Muscle of leg (tissue), 11 donors: ENCODE data around the gene ITIH1. TPM values are rescaled to one million over a fixed set of nuclear protein-coding genes. Genes with fewer than 3 reads are reported as not detected.

Experiments used
- DNase-seq: peaks from one replicate; pipeline ENCODE4 v3.0.0; 2013
- H3K27ac ChIP-seq: one replicate; pipeline ENCODE4 v1.5.1; 2013; ENCODE audit warnings: mild to moderate bottlenecking, low read length, control low read depth
- H3K27me3 ChIP-seq: one replicate; pipeline ENCODE4 v1.6.1; 2013; ENCODE audit warnings: low read length; ENCODE audit not compliant: control insufficient read depth, insufficient read depth
- H3K36me3 ChIP-seq: one replicate; pipeline ENCODE4 v1.6.1; 2013; ENCODE audit warnings: low read length; ENCODE audit not compliant: control insufficient read depth, insufficient read depth
- H3K4me1 ChIP-seq: one replicate; pipeline ENCODE4 v1.6.1; 2013; ENCODE audit warnings: low read length; ENCODE audit not compliant: control insufficient read depth, insufficient read depth
- H3K4me3 ChIP-seq: one replicate; pipeline ENCODE4 v1.5.1; 2013; ENCODE audit warnings: low read length, control low read depth
- H3K9me3 ChIP-seq: replicated peaks from 2 replicates; pipeline ENCODE4 v1.6.1; 2013; ENCODE audit warnings: low read depth, low read length; ENCODE audit not compliant: control insufficient read depth
- WGBS: methylation state at CpG from one replicate; pipeline ENCODE4 v1.1.5; 2013; ENCODE audit warnings: missing lambda C conversion rate; ENCODE audit not compliant: insufficient coverage; 5-methylcytosine and 5-hydroxymethylcytosine counted together
- polyA plus RNA-seq, 8 donors: library from polyadenylated mRNA; unstranded; fragments of 120-200 nt; gene quantifications; one replicate each; pipeline versions ENCODE4 v1.2.1 to v1.2.3, GENCODE V29; 2013; ENCODE audit warnings: inconsistent platforms in 1 of 8, low replicate concordance in 1 of 8; ENCODE audit not compliant: insufficient read length in 8 of 8, insufficient read depth in 1 of 8
- total RNA-seq: library from RNA; stranded (reverse); fragments of 120-200 nt; gene quantifications from one replicate; pipeline ENCODE4 v1.2.4, GENCODE V29; 2013

ITIH1 gene
- total and polyA plus RNA-seq, 9 donors = 0.22 to 3.3 (median 1.5) TPM; not detected in 6

DNA sequence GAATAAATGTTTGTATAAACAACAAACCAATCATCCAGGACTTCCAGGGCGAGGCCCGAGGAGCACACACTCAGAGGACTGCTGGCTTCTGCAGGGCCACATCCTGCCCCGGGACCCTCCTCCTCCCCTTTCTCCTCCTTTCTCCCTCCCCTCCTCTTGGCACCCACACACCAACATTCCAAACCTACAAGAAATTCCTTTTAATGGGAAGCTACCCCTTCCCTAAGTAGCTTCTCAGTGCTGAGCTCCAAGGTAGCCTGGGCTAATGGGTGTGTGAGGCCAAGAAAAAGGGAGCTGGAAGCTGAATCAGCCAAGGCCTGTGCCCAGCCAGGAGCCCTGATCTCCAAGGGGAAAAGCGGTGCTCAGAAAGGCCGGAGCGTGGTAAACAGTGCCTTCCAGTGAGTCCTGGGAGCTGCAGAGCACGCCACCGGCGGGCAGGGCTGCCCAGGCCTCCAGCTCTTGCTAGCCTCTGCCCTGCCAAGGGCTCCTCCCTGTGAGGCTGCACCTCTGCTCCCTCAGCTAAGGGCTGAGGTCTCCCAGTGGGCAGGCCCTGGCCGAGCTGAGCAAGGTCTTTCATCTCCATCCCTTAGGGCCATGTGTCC, 21.1 kb downstream of the ITIH1 start:
- no peak overlapping the region for H3K4me3 ChIP-seq
- H3K27me3 ChIP-seq = no peaks in the 10 kb centered on the region
- 77% methylated on average over 8 of the region's 10 CpGs for WGBS
- H3K27ac ChIP-seq = no peak overlapping the region
- peaks cover 13% of the 10 kb centered on the region for H3K4me1 ChIP-seq
- no peaks in the 10 kb centered on the region for H3K9me3 ChIP-seq
- no peaks in the 10 kb centered on the region for H3K36me3 ChIP-seq
- DNase-seq = no peak

DNA sequence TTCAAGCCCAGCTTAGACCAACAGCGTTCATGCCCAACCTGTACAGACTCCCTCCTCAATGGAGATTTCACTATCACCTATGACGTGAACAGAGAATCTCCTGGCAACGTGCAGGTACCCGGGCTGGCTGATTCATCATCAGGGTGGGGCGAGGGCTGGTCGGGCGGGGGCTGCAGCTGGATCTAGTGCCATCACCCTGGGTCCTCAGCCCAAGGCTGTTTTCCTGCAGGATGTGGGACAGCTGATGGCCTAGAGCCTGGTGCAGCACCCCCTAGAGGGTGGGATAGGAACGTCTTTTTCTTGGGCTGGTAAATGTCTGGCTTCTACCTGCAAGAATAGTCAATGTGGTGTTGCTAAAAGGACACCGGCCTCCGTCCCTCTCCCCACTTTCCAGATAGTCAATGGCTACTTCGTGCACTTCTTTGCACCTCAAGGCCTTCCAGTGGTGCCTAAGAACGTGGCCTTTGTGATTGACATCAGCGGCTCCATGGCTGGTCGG, 21.6 kb downstream of the ITIH1 start:
- H3K27me3 ChIP-seq = no peaks in the 10 kb centered on the region
- H3K9me3 ChIP-seq = no peaks in the 10 kb centered on the region
- no peak overlapping the region for H3K27ac ChIP-seq
- H3K4me3 ChIP-seq = no peak overlapping the region
- H3K36me3 ChIP-seq = no peaks in the 10 kb centered on the region
- WGBS = 50% methylated on average over 13 of the region's 14 CpGs
- no peak for DNase-seq
- peaks cover 7% of the 10 kb centered on the region for H3K4me1 ChIP-seq

DNA sequence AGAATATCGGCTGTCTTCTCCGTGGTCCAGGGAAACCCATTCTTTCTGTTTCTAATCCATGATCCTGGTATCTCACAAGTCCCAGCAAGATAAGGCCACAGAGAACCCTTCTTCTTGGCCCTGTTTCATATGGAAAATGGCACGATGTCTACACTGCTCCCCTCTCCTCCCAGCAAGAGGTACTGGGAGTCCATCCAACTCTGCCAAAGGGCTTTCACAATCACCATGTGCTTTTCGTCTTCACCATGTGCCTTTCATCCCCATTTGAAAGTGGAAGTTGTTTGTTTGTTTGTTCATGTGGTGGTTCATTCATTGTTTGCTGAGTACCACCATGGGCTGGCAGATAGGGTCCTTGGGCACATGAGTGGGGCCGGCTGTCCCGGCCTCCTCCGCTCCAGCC, 22.7 kb downstream of the ITIH1 start:
- WGBS = 74% methylated on average over 6 of the region's 7 CpGs
- Histone ChIP-seq H3K36me3 (no peaks in the 10 kb centered on the region), H3K9me3 (no peaks in the 10 kb centered on the region), H3K4me1 (no peaks in the 10 kb centered on the region), H3K27me3 (no peaks in the 10 kb centered on the region), H3K4me3 (no peak overlapping the region), H3K27ac (no peak overlapping the region)
- DNase-seq = no peak

DNA sequence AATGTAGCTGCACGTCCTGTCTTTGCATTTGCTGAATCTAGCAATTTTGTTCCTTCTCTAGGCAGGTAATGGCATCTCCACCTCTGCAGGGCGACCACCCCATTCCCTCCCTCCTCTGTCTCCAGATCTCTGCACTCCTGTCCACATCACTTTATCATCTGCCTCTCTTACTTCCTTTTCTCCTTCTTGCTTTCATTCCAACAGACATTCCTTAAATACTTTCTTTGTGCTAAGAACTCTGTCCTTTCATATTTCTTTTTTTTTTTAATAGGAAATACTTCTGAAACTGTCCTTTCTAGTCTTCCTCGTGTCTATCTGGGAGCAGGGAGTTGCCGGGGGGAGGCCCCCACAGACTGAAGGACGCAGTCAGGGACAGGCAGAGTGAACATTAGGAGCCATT, 24.4 kb downstream of the ITIH1 start:
- H3K27ac ChIP-seq = no peak overlapping the region
- no peak for DNase-seq
- H3K36me3 ChIP-seq = no peaks in the 10 kb centered on the region
- H3K27me3 ChIP-seq = no peaks in the 10 kb centered on the region
- H3K4me1 ChIP-seq = no peaks in the 10 kb centered on the region
- no peak overlapping the region for H3K4me3 ChIP-seq
- H3K9me3 ChIP-seq = no peaks in the 10 kb centered on the region
- 61% methylated on average over 5 of the region's 5 CpGs for WGBS

DNA sequence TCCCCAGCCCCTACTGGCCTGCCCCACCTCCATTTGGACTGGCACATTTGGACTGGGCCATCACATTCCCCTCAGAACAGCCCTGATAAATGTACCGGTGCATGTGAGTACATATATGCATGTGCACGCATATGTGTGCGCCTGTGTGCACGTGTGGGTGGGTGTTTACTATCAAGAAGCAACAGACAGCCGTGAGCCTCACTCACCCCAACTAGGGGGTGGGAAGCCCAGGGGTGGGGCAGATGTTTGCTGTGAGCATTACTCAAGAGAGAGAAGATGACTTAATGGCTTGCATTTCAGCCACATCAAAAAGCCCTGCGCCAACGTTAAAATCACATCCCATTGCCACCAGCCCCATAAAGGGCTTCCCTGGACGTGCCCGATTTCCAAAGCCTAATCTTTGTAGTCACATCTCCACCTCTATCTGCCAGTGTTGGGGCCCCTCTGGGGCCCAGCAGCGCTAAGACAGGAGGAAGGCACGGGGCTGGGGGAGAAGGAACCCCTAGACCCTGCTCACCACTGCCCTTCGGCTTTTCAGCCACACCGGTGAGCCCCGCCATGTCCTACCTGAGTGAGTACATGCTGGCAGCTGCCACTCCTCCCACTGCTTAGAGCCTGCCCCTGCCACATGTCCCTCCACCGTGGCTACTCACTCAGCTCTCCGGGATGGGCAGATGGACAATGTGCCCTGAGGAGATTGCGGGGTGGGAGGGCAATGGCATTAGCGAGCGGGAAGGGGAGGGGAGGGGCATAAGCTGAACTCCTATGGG, 28.1 kb downstream of the ITIH1 start:
- H3K4me3 ChIP-seq = no peak overlapping the region
- DNase-seq = no peak
- 72% methylated on average over 9 of the region's 19 CpGs for WGBS
- no peaks in the 10 kb centered on the region for H3K4me1 ChIP-seq
- H3K27me3 ChIP-seq = peaks cover 2% of the 10 kb centered on the region
- no peaks in the 10 kb centered on the region for H3K9me3 ChIP-seq
- H3K36me3 ChIP-seq = no peaks in the 10 kb centered on the region
- H3K27ac ChIP-seq = no peak overlapping the region

DNA sequence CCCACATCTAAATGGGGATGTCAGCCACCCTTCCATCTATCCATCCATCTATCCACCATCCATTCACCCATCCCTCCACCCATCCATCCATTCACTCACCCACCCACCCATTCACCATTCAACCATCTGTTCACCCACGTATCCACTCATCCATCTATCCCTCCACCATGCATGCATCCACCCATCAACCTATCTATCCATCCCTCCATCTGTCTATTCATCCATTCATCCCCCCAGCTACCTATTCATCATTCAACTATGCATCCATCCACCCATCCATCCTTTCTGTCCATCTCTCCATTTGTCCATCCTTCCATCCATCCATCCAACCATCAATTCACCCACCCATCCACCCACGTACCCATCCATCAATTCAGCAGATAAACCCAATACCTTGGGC, 31.8 kb downstream of the ITIH1 start:
- H3K36me3 ChIP-seq = peaks cover 7% of the 10 kb centered on the region
- no peak for DNase-seq
- H3K27ac ChIP-seq = no peak overlapping the region
- no peaks in the 10 kb centered on the region for H3K9me3 ChIP-seq
- H3K4me3 ChIP-seq = no peak overlapping the region
- H3K27me3 ChIP-seq = peaks cover 2% of the 10 kb centered on the region
- 76% methylated on average over 2 of the region's 2 CpGs for WGBS
- no peaks in the 10 kb centered on the region for H3K4me1 ChIP-seq

DNA sequence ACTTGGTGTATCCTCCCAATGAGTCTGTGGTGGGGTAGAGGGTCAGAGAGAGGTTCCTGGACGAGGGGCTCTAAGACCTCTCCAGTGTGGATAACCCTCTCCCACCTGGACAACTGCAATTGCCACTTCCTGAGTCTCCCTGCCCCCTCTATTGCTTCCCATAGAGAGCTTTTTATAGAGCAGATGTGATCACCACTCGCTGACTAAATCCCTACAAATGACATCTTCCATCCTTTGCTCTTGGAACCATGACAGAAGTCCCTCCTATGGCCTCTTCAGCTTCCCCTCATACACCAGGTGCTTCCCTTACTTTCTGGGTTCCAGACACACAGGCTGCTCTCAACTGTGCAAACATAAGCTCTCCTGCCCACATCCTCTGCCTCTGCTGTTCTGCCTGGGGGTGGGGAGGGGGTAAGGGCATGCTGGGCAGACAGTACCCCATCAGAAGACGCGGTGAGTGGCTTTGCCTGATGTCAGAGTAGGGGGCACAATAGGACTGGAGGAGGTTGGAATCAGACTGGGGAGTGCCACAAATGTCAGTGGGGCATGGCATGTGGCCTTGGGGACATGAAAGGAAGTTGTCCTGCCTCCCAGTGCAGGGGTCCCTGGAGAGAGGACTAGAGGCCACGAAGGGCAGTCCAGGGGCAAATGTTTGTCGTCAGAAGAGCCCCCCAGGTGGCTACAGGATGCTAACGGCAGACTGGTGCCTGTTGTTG, 32.4 kb downstream of the ITIH1 start:
- Histone ChIP-seq H3K4me3 (no peak overlapping the region), H3K27me3 (peaks cover 2% of the 10 kb centered on the region), H3K36me3 (peaks cover 7% of the 10 kb centered on the region), H3K9me3 (no peaks in the 10 kb centered on the region), H3K4me1 (no peaks in the 10 kb centered on the region), H3K27ac (no peak overlapping the region)
- no peak for DNase-seq
- WGBS = 61% methylated on average over 6 of the region's 7 CpGs

DNA sequence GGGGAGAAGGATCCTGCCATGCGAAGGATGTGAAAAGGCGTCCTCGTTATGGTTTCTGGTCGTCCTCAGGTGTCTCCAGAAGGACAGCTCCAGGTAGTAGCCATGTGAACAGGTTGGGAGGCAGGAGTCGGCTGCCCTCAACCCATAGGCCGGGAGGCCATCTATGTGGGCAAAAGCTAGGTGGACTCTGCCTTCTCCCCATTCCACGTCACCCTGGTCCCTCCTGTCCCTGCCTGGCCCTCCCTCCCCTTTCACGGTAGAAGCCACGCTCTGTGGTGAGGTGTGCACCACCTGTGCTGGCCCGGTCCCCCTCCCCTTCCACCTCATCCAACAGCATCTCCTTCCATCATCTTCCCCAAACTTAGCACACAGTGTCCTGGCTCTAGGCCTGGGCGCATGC, 33.5 kb downstream of the ITIH1 start:
- peaks cover 7% of the 10 kb centered on the region for H3K36me3 ChIP-seq
- no peaks in the 10 kb centered on the region for H3K4me1 ChIP-seq
- no peak for DNase-seq
- WGBS = 86% methylated on average over 6 of the region's 11 CpGs
- H3K27ac ChIP-seq = no peak overlapping the region
- H3K27me3 ChIP-seq = peaks cover 2% of the 10 kb centered on the region
- no peak overlapping the region for H3K4me3 ChIP-seq
- H3K9me3 ChIP-seq = no peaks in the 10 kb centered on the region

DNA sequence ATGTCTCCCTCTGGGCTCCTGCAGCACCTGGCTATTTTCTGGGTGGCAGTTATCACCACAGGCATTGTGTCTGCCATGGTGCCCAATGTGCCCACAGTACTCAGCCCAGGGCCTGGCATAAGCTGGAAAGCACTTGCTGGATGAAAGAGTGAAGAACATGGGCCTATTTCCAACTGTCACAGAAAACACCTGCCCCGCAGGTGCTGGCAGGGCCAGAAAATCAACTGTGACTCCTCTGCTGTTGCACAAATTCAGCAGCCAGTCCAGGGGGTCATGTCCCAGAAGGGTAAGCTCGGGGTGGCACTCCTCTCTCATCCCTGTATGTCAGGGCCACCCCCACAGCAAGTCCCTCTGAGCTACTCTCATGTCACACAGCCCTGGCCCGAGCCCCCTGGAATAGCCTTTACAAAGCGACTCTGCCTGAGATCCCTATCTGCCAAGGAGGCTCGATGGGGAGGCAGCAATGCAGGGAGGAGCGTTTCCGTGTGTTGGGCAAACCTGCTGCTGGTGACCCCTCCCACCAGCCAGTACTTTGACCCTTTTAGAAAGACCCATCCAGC, 34.1 kb downstream of the ITIH1 start:
- 78% methylated on average over 6 of the region's 7 CpGs for WGBS
- Histone ChIP-seq H3K4me1 (no peaks in the 10 kb centered on the region), H3K27ac (no peak overlapping the region), H3K4me3 (no peak overlapping the region), H3K27me3 (peaks cover 2% of the 10 kb centered on the region), H3K36me3 (peaks cover 7% of the 10 kb centered on the region), H3K9me3 (no peaks in the 10 kb centered on the region)
- DNase-seq = no peak

DNA sequence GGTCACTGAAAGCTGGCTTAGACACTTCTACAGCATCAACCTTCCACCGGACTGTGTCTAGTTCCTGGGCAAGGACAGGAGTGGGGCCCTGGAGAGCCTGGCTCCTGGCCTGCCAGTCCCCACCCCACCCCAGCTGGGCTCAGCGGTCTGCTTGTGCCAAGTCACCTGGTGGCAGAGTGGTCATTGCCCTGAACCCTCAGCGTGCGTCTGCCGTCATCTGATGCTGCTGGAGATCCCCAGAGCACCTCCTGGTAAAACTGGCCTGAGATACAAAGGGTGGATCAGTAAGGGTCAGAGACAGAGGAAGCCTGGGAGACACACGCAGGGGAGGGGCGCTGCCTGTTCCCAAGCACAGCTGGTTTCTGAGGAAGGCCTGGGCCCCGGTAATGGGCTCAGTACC, 36.4 kb downstream of the ITIH1 start:
- WGBS = 52% methylated on average over 7 of the region's 8 CpGs
- DNase-seq = no peak
- Histone ChIP-seq H3K27me3 (no peaks in the 10 kb centered on the region), H3K4me3 (no peak overlapping the region), H3K27ac (no peak overlapping the region), H3K36me3 (peaks cover 7% of the 10 kb centered on the region), H3K4me1 (no peaks in the 10 kb centered on the region), H3K9me3 (no peaks in the 10 kb centered on the region)
